Measurements from ENCODE around the gene MCAM.
A peak's percentile ranks its signal among the peaks of the same experiment; 100 is the strongest.

MCAM gene

GRCh38 chr11:119330237-119330636, 13.3 kb upstream of the MCAM start:
- no peak for DNase-seq (ENCODE audit: low spot score)

GRCh38 chr11:119329320-119329719, 12.4 kb upstream of the MCAM start:
- DNase-seq (ENCODE audit: low spot score): no peak

- DNase-seq (ENCODE audit: low spot score): no peak
These were observed 7.3 kb upstream of the MCAM start for GRCh38 chr11:119324189-119324588.

- peak; percentile 74 for DNase-seq (ENCODE audit: low spot score)
These were observed 6.7 kb upstream of the MCAM start for GRCh38 chr11:119323532-119324033.

- no peak for DNase-seq (ENCODE audit: low spot score)
These were observed 6.1 kb upstream of the MCAM start for GRCh38 chr11:119322921-119323531.

- DNase-seq (ENCODE audit: low spot score): no peak
These were observed 5.4 kb upstream of the MCAM start for GRCh38 chr11:119322360-119322739.

- DNase-seq (ENCODE audit: low spot score): peak; percentile 82
These were observed 4.0 kb upstream of the MCAM start for GRCh38 chr11:119320776-119321524.

- DNase-seq (ENCODE audit: low spot score): no peak
These were observed 3.4 kb upstream of the MCAM start for GRCh38 chr11:119320240-119320775.

GRCh38 chr11:119319700-119320239, 2.8 kb upstream of the MCAM start:
- DNase-seq (ENCODE audit: low spot score): no peak

- DNase-seq (ENCODE audit: low spot score): no peak
These were observed 2.3 kb upstream of the MCAM start for GRCh38 chr11:119319136-119319699.

GRCh38 chr11:119318240-119319135, 1.6 kb upstream of the MCAM start:
- DNase-seq (ENCODE audit: low spot score): peak; percentile 51

GRCh38 chr11:119317592-119318239, 786 bp upstream of the MCAM start:
- DNase-seq (ENCODE audit: low spot score): no peak

- DNase-seq (ENCODE audit: low spot score): no peak
These were observed 758 bp downstream of the MCAM start for GRCh38 chr11:119316016-119316728.

GRCh38 chr11:119315131-119316015, 1.6 kb downstream of the MCAM start:
- DNase-seq (ENCODE audit: low spot score): peak; percentile 49

GRCh38 chr11:119314726-119315125, 2.2 kb downstream of the MCAM start:
- no peak for DNase-seq (ENCODE audit: low spot score)

GRCh38 chr11:119310682-119311052, 6.3 kb downstream of the MCAM start:
- DNase-seq (ENCODE audit: low spot score): no peak

- DNase-seq (ENCODE audit: low spot score): no peak
These were observed 6.8 kb downstream of the MCAM start for GRCh38 chr11:119309953-119310681.

- no peak for DNase-seq (ENCODE audit: low spot score)
These were observed 7.5 kb downstream of the MCAM start for GRCh38 chr11:119309411-119309810.

GRCh38 chr11:119307974-119308373, 9.0 kb downstream of the MCAM start:
- no peak for DNase-seq (ENCODE audit: low spot score)
